Epithelial cell of prostate (primary cell): ENCODE measurements around the gene TMEM184C.

ENCODE experiments used
- DNase-seq: peaks from one replicate; pipeline ENCODE4 v3.0.0-alpha.2; 2011; ENCODE audit warnings: low read depth, low spot score
- H3K27ac ChIP-seq: fragments of 450-650 bp; 2 replicates; pipeline ENCODE4 v1.5.1; 2017; ENCODE audit warnings: mild to moderate bottlenecking

The TMEM184C gene

GRCh38 chr4:147597561-147597960 lies 19.6 kb upstream of the TMEM184C start:
- no peak for DNase-seq
- H3K27ac ChIP-seq: peak overlapping the region; percentile 31

- DNase-seq: no peak
- H3K27ac ChIP-seq: no peak overlapping the region
These were observed 18.0 kb upstream of the TMEM184C start for GRCh38 chr4:147599206-147599605.

DNA sequence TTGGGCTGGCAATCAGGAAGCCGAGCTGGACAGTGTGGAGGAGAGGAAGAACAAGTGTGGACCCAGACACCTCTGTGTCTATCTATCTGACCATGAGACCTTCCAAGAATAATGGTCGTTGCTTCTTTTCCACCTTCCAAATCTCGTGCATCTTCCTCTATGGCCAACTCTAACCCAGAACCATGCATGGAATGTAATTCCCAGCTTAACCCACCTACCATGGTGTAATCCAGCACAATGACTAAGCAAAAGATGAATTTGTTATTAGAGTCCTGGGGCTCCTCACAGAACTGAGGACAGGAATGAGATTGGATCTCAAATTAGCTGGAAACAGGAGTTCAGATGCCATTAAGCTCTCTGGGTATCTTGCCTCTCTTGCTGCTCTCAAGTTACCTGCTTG lies 17.4 kb upstream of the TMEM184C start:
- no peak for DNase-seq
- H3K27ac ChIP-seq: no peak overlapping the region

GRCh38 chr4:147605499-147605898 lies 11.7 kb upstream of the TMEM184C start:
- DNase-seq: no peak
- no peak overlapping the region for H3K27ac ChIP-seq

GRCh38 chr4:147607471-147607870 lies 9.7 kb upstream of the TMEM184C start:
- no peak for DNase-seq
- H3K27ac ChIP-seq: no peak overlapping the region

GRCh38 chr4:147610686-147611085 lies 6.5 kb upstream of the TMEM184C start:
- no peak for DNase-seq
- no peak overlapping the region for H3K27ac ChIP-seq

DNA sequence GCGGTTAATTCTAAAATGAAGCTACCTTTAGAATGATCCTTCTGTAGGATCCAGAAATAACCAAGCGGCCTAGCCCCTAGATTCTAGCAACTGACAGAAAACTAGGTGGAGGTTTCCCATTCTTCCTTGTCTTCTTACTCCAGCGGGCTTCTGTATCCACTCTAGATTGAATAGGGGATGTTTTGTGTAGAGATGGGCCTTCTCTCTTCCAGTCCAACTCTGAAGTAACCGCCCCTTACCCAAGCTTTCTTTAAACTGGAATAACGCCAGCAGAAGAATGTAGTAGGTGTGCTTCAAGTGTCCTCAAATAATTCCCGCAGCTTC lies 386 bp upstream of the TMEM184C start:
- DNase-seq: no peak
- H3K27ac ChIP-seq: no peak overlapping the region

DNA sequence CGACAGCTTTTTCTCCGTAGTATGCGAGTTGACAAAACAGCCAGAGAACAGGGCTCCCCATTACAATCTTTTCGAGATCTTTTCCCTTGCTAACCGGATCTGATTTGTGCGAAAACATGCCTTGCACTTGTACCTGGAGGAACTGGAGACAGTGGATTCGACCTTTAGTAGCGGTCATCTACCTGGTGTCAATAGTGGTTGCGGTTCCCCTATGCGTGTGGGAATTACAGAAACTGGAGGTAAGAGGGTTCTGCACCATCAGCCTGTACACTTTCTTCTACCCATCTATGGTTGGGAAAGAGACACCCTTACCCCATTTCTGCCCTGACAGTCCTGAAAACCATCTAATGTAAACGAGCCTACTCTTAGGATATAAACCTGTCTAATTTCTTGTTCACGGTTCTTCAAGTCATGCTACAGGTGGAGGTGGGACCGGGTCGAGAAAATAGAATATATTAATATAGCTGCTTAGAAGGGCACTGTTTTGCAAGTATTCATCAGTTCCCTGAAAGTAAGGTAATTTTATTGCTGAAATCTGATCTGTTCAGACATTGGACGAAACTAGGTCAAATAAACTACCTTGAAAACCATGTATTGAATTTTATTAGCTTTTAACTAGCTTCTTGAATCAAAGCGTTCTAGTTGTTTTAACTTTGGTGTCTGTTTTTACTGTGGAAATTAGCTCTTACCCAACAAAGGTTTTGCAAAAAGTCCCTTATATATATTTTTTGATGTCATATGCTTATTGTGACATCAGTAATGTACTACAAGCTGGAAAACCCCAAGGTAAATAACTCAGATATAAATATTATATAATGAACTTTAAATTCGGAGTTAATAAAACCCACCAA lies 869 bp downstream of the TMEM184C start:
- DNase-seq: no peak
- peak overlapping the region; percentile 79 for H3K27ac ChIP-seq

GRCh38 chr4:147620315-147620714 lies 3.1 kb downstream of the TMEM184C start:
- DNase-seq: no peak
- H3K27ac ChIP-seq: no peak overlapping the region

- no peak overlapping the region for H3K27ac ChIP-seq
- no peak for DNase-seq
These were observed 8.5 kb downstream of the TMEM184C start for GRCh38 chr4:147625733-147626132.

DNA sequence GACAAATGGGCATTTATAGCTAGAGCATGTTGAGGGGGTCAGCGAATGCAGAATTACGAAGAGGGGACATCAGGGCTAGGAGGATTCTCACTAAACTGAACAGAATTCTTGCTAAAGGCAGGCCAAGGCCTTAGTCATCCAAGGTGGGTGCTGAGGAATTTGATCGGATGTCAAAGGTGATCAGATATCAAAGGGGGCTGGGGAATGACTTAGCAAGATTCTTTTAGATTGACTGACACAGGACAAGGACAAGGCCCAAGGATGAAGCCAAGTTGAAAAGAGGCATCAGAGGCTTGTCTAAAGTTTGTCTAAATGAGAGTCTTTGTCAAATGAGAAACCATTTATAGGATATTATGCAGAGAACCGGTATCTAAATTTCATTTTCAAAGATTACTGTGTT lies 9.7 kb downstream of the TMEM184C start:
- DNase-seq: no peak
- H3K27ac ChIP-seq: no peak overlapping the region

- DNase-seq: no peak
- H3K27ac ChIP-seq: no peak overlapping the region
These were observed 11.2 kb downstream of the TMEM184C start for GRCh38 chr4:147628415-147628814.

- no peak overlapping the region for H3K27ac ChIP-seq
These were observed 12.9 kb downstream of the TMEM184C start for GRCh38 chr4:147629783-147630730.

GRCh38 chr4:147633113-147633512 lies 15.9 kb downstream of the TMEM184C start:
- no peak for DNase-seq
- H3K27ac ChIP-seq: no peak overlapping the region

More at GRCh38 chr4:147629783-147630730, 12.9 kb downstream of the TMEM184C start:
- DNase-seq: no peak

- no peak for DNase-seq
- no peak overlapping the region for H3K27ac ChIP-seq
These were observed 16.4 kb downstream of the TMEM184C start for GRCh38 chr4:147633643-147634042.

DNA sequence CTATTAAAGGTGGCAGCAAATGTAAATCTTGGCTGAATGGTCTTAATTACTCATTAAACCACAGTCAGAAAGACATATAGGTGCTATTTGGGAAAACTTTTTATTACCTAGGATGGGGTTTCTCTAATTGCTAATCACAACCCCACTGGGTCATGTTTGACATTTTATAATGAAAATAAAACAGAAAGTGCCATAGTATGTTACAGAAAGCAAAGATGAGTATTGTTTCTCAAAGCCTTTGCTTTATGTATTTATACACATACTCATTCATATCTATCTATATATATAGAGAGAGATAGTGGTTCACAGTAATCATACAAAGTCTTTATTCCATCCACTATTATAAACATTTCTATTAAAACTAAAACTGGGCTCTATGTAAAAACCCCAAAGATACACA lies 18.2 kb downstream of the TMEM184C start:
- no peak overlapping the region for H3K27ac ChIP-seq
- DNase-seq: no peak

- H3K27ac ChIP-seq: no peak overlapping the region
- no peak for DNase-seq
These were observed 21.2 kb downstream of the TMEM184C start for GRCh38 chr4:147638365-147638764.

GRCh38 chr4:147638942-147639341 lies 21.7 kb downstream of the TMEM184C start:
- no peak overlapping the region for H3K27ac ChIP-seq
- no peak for DNase-seq

DNA sequence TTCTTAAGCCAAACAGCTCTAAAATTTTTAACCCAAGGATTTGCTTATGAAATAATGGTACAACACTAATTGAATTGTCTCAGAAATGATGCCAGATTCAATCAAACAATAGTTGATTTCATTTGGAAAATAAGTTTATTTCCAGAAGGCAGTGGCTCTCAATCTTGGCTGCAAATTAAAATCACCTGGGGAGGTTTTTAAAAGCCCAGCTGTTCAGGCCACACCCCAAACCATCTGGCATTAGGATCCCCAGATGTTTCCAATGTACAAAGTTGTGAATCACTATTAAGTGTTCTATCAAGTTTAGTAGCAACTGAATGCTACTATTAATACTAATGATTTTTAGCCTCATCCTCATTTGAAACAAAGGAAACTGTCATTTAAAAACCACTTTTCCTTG lies 22.2 kb downstream of the TMEM184C start:
- no peak overlapping the region for H3K27ac ChIP-seq
- no peak for DNase-seq

GRCh38 chr4:147640331-147640730 lies 23.1 kb downstream of the TMEM184C start:
- H3K27ac ChIP-seq: no peak overlapping the region
- DNase-seq: no peak

DNA sequence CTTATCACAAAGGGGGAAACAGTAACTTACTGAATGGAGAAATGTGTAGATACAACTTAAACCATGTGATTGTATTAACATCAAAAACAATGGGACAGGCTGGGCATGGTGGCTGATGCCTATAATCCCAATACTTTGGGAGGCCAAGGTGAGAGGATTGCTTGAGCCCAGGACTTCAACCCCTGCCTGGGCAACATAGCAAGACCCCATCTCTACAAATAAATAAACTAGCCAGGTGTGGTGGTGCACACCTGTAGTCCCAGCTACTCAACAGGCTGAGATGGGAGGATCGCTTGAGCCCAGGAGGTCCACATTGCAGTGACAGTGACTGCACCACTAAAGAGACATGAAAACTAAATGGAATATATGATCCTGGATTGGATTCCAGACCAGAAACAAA lies 26.4 kb downstream of the TMEM184C start:
- DNase-seq: no peak
- H3K27ac ChIP-seq: no peak overlapping the region
